ENCODE measurements around the gene BLTP3A.

GRCh38 chr6:34832942-34833341, 41.1 kb downstream of the BLTP3A start:
- no peak for TF ChIP-seq CTCF (IDR thresholded peaks at IDR 0.05)
- no peak for TF ChIP-seq EZH2 (IDR thresholded peaks at IDR 0.05; ENCODE audit: borderline replicate concordance, insufficient read depth, low read depth, low read length, poor library complexity, severe bottlenecking)
